Upper lobe of left lung (tissue), 6 donors: Measurements from ENCODE around the gene VSIR. TPM values are rescaled to one million over a fixed set of nuclear protein-coding genes. Genes with fewer than 3 reads are reported as not detected.

Experiments used
- ATAC-seq, 2 donors: fragments of 200-7000 bp; cut with Tn5 transposase; one replicate each; pipeline ENCODE4 v1.9.1; 2022; ENCODE audit warnings: mild to moderate bottlenecking in 2 of 2, moderate library complexity in 2 of 2; ENCODE audit not compliant: low FRiP score in 2 of 2
- DNase-seq, 2 donors: peaks; one replicate each; pipeline ENCODE4 v3.0.0-alpha.2; 2019 to 2020
- H3K27ac ChIP-seq, 4 donors: fragments of 200-600 bp; sonication (generic); one replicate each; pipeline ENCODE4 v1.5.1; 2016 to 2019
- H3K27me3 ChIP-seq, 4 donors: fragments of 200-600 bp; sonication (generic); one replicate each; pipeline ENCODE4 v1.5.1; 2017 to 2019
- H3K36me3 ChIP-seq, 4 donors: fragments of 200-600 bp; sonication (generic); one replicate each; pipeline ENCODE4 v1.5.1; 2016 to 2019
- H3K4me1 ChIP-seq, 4 donors: fragments of 200-600 bp; sonication (generic); one replicate each; pipeline ENCODE4 v1.5.1; 2018 to 2019
- H3K4me3 ChIP-seq, 4 donors: fragments of 200-600 bp; sonication (generic); one replicate each; pipeline ENCODE4 v1.5.1; 2017 to 2019; ENCODE audit warnings: mild to moderate bottlenecking in 2 of 4, moderate library complexity in 1 of 4
- H3K9me3 ChIP-seq, 4 donors: fragments of 200-600 bp; sonication (generic); one replicate each; pipeline ENCODE4 v1.5.1; 2018 to 2019
- EP300 ChIP-seq, 4 donors: sonication (generic); formaldehyde crosslinking; IDR thresholded peaks; one replicate each; pipeline ENCODE4 v1.5.1; 2017; ENCODE audit warnings: antibody characterized with exemption in 4 of 4, control low read depth in 2 of 4
- POLR2A ChIP-seq, 4 donors: fragments of 450-650 bp; IDR thresholded peaks; one replicate each; pipeline ENCODE4 v1.5.1; 2016 to 2017; ENCODE audit warnings: antibody characterized with exemption in 4 of 4, mild to moderate bottlenecking in 2 of 4
- POLR2AphosphoS5 ChIP-seq, 2 donors: sonication (generic); formaldehyde crosslinking; IDR thresholded peaks; one replicate each; pipeline ENCODE4 v1.5.1; 2017; ENCODE audit warnings: antibody characterized with exemption in 2 of 2
- WGBS, 2 donors: methylation state at CpG; one replicate each; pipeline ENCODE4 v1.1.5; 2017 to 2018; 5-methylcytosine and 5-hydroxymethylcytosine counted together
- total RNA-seq, 6 donors: library from RNA; depleted of rRNA in 4 of 6; stranded (reverse); fragments of >200 nt in 4 of 6; gene quantifications; one replicate each; pipeline versions ENCODE4 v1.1.0 to v1.2.1, GENCODE V29; 2016 to 2021
- TF ChIP-seq, protein P1 (sequence below), 6 experiments: fragments of 450-650 bp in 4 of 6; fragments of 200-600 bp in 2 of 6; sonication (generic) in 2 of 6; IDR thresholded peaks; one replicate each; pipeline ENCODE4 v1.5.1; 2016 to 2019; ENCODE audit warnings: antibody characterized with exemption in 6 of 6
- donor health status: DM: no; HTN: no; CAD: no; lungs with moderate emphysema.
- donor health status: DM: no; HTN: yes; CAD: no; lungs with severe emphysema.

The VSIR gene
- total RNA-seq, 6 donors from 2014 or later = 51.7 to 167 (median 92.5) TPM

- no peaks in the 10 kb centered on the region for H3K9me3 ChIP-seq
- H3K27ac ChIP-seq = no peak overlapping the region
- WGBS, 2 donors = 78 to 79% methylated on average over 5 to 6 of the region's 6 CpGs
- TF ChIP-seq, protein P1, sequence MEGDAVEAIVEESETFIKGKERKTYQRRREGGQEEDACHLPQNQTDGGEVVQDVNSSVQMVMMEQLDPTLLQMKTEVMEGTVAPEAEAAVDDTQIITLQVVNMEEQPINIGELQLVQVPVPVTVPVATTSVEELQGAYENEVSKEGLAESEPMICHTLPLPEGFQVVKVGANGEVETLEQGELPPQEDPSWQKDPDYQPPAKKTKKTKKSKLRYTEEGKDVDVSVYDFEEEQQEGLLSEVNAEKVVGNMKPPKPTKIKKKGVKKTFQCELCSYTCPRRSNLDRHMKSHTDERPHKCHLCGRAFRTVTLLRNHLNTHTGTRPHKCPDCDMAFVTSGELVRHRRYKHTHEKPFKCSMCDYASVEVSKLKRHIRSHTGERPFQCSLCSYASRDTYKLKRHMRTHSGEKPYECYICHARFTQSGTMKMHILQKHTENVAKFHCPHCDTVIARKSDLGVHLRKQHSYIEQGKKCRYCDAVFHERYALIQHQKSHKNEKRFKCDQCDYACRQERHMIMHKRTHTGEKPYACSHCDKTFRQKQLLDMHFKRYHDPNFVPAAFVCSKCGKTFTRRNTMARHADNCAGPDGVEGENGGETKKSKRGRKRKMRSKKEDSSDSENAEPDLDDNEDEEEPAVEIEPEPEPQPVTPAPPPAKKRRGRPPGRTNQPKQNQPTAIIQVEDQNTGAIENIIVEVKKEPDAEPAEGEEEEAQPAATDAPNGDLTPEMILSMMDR (IDR thresholded peaks at IDR 0.05) = no peak
- TF ChIP-seq POLR2A (IDR thresholded peaks at IDR 0.05) (no peak), EP300 (IDR thresholded peaks at IDR 0.05) (no peak), POLR2AphosphoS5 (IDR thresholded peaks at IDR 0.05) (no peak)
- no peak overlapping the region for H3K4me3 ChIP-seq
- ATAC-seq (no peak), DNase-seq (no peak)
- no peaks in the 10 kb centered on the region for H3K27me3 ChIP-seq
- peaks cover 22 to 34% (median 28%) of the 10 kb centered on the region in 4 donors for H3K4me1 ChIP-seq
- H3K36me3 ChIP-seq = no peaks in the 10 kb centered on the region
Observed at GRCh38 chr10:71779641-71780040, 6.3 kb upstream of the VSIR start.

- H3K4me1 ChIP-seq = peaks cover 30 to 45% (median 38%) of the 10 kb centered on the region in 4 donors
Observed at GRCh38 chr10:71778071-71778825, 4.9 kb upstream of the VSIR start.

GRCh38 chr10:71777213-71777985 lies 4.1 kb upstream of the VSIR start:
- no peaks in the 10 kb centered on the region for H3K27me3 ChIP-seq
- 95% methylated on average over 5 to 17 of the region's 17 CpGs for WGBS, 2 donors
- H3K27ac ChIP-seq = no peak overlapping the region
- H3K9me3 ChIP-seq = no peaks in the 10 kb centered on the region
- TF ChIP-seq, protein P1 (IDR thresholded peaks at IDR 0.05) = no peak
- no peak for TF ChIP-seq POLR2A (IDR thresholded peaks at IDR 0.05)
- no peak for TF ChIP-seq EP300 (IDR thresholded peaks at IDR 0.05)
- no peak for DNase-seq
- H3K36me3 ChIP-seq = no peaks in the 10 kb centered on the region
- ATAC-seq = no peak
- peaks cover 23 to 45% (median 34%) of the 10 kb centered on the region in 4 donors for H3K4me1 ChIP-seq
- H3K4me3 ChIP-seq = no peak overlapping the region

More at GRCh38 chr10:71778071-71778825, 4.9 kb upstream of the VSIR start:
- TF ChIP-seq, protein P1 (IDR thresholded peaks at IDR 0.05) = no peak
- TF ChIP-seq POLR2A (IDR thresholded peaks at IDR 0.05) = no peak
- DNase-seq (no peak), ATAC-seq (no peak)
- Histone ChIP-seq H3K4me3 (no peak overlapping the region), H3K36me3 (no peaks in the 10 kb centered on the region), H3K27me3 (no peaks in the 10 kb centered on the region), H3K9me3 (no peaks in the 10 kb centered on the region), H3K27ac (no peak overlapping the region)
- WGBS, 2 donors = 74 to 84% methylated on average over 11 of the region's 11 CpGs

- H3K4me1 ChIP-seq = peaks cover 30 to 53% (median 40%) of the 10 kb centered on the region in 4 donors
- peak overlapping the region; percentile 11 to 97 (median 96) for H3K27ac ChIP-seq
- WGBS, 2 donors = 45 to 51% methylated on average over 2 of the region's 2 CpGs
Observed at GRCh38 chr10:71776481-71776925, 3.2 kb upstream of the VSIR start.

More at GRCh38 chr10:71776481-71776925, 3.2 kb upstream of the VSIR start:
- Histone ChIP-seq H3K27me3 (no peaks in the 10 kb centered on the region), H3K36me3 (no peaks in the 10 kb centered on the region), H3K9me3 (no peaks in the 10 kb centered on the region), H3K4me3 (no peak overlapping the region)
- no peak for DNase-seq
- no peak for ATAC-seq
- TF ChIP-seq POLR2AphosphoS5 (IDR thresholded peaks at IDR 0.05) = no peak
- no peak for TF ChIP-seq POLR2A (IDR thresholded peaks at IDR 0.05)
- TF ChIP-seq, protein P1 (IDR thresholded peaks at IDR 0.05) = no peak
